Right lobe of liver (tissue), 6 donors: Measurements from ENCODE around the gene MAGEB2. TPM values are rescaled to one million over a fixed set of nuclear protein-coding genes. Genes with fewer than 3 reads are reported as not detected.
A peak's percentile ranks its signal among the peaks of the same experiment; 100 is the strongest.

Source experiments
- ATAC-seq, 4 donors: fragments of 200-7000 bp; cut with Tn5 transposase; one replicate each; pipeline ENCODE4 v1.9.1; 2020; ENCODE audit warnings: mild to moderate bottlenecking in 4 of 4, moderate library complexity in 4 of 4
- DNase-seq, 3 donors: peaks; one replicate each; pipeline ENCODE4 v3.0.0-alpha.2; 2020
- H3K27ac ChIP-seq, 3 donors: fragments of 200-600 bp; one replicate each; pipeline ENCODE4 v1.8.0; 2022
- H3K27me3 ChIP-seq, 2 donors: fragments of 200-600 bp; one replicate each; pipeline ENCODE4 v1.8.0; 2022
- H3K36me3 ChIP-seq, 4 donors: fragments of 200-600 bp; sonication (generic) in 1 of 4; one replicate each; pipeline versions ENCODE4 v1.5.1 to v1.8.0; 2017 to 2022; ENCODE audit warnings: control low read depth in 1 of 4
- H3K4me1 ChIP-seq, 4 donors: fragments of 200-600 bp; sonication (generic) in 1 of 4; one replicate each; pipeline versions ENCODE4 v1.5.1 to v1.8.0; 2017 to 2022; ENCODE audit warnings: control low read depth in 1 of 4
- H3K4me3 ChIP-seq, 3 donors: fragments of 200-600 bp; one replicate each; pipeline ENCODE4 v1.8.0; 2022
- H3K9me3 ChIP-seq, 4 donors: fragments of 200-600 bp; sonication (generic) in 1 of 4; one replicate each; pipeline versions ENCODE4 v1.5.1 to v1.8.0; 2017 to 2022; ENCODE audit warnings: control low read depth in 1 of 4
- CTCF ChIP-seq, 4 donors: fragments of 200-600 bp in 3 of 4; fragments of 450-650 bp in 1 of 4; IDR thresholded peaks; one replicate each; pipeline versions ENCODE4 v1.5.1 to v1.8.0; 2016 to 2022; ENCODE audit warnings: antibody characterized with exemption in 4 of 4, mild to moderate bottlenecking in 2 of 4
- POLR2A ChIP-seq: fragments of 450-650 bp; IDR thresholded peaks from one replicate; pipeline ENCODE4 v1.6.1; 2017; ENCODE audit warnings: antibody characterized with exemption, mild to moderate bottlenecking
- WGBS: methylation state at CpG from one replicate; pipeline ENCODE4 v1.1.6; 2018; ENCODE audit warnings: low coverage, low lambda C conversion rate; ENCODE audit not compliant: insufficient coverage; ENCODE audit errors: missing lambda C conversion rate; 5-methylcytosine and 5-hydroxymethylcytosine counted together
- intact Hi-C, 2 donors: fragments of 100-400 bp; cut with DNase I; formaldehyde crosslinking; loops; one replicate each; pipeline versions ENCODE4 v1.11.2 to v1.14.1; 2022
- total RNA-seq, 6 experiments: library from RNA; depleted of rRNA in 2 of 6; stranded (reverse); fragments of >200 nt in 2 of 6; fragmentation: NEBNext Ultra II Directional in 3 of 6; extraction: Animal tissue kit (Norgen Biotek cat#: 25700) in 3 of 6; gene quantifications; one replicate each; pipeline versions ENCODE4 v1.1.0 to v1.2.4, GENCODE V29; 2016 to 2023
- donor health status: DM: no; HTN: yes; CAD: no.
- donor health status: DM: no; HTN: no; CAD: no.
- donor health status: DM: no; HTN: no; CAD: no.
- donor health status: DM: no; HTN: yes; CAD: no.
- donor health status: DM: no; HTN: yes; CAD: no.

Gene MAGEB2
- total RNA-seq, 6 experiments from 2014 or later = not detected

GRCh38 chrX:30241724-30242415, 26.5 kb downstream of the MAGEB2 start, which contains the start of gene MAGEB4:
Gene MAGEB4, plus strand, starts transcription at chrX:30242000. Its CDS starts 136 bp downstream, at chrX:30242136.
- H3K4me3 ChIP-seq = no peak within 1 kb of the TSS
- no peaks in the 10 kb centered on the region for H3K36me3 ChIP-seq
- no peak for TF ChIP-seq CTCF (IDR thresholded peaks at IDR 0.05)
- no peak for TF ChIP-seq POLR2A
- no peak within 1 kb of the TSS for H3K27ac ChIP-seq
- H3K4me1 ChIP-seq = no peaks in the 10 kb centered on the region
- DNase-seq = no peak
- no peaks in the 10 kb centered on the region for H3K27me3 ChIP-seq
- WGBS = 78% methylated on average over 7 of the region's 10 CpGs
- H3K9me3 ChIP-seq = no peaks in the 10 kb centered on the region
- ATAC-seq = no peak
- intact Hi-C loops = no loop called here

GRCh38 chrX:30246769-30247489, 31.6 kb downstream of the MAGEB2 start, which contains the start of gene MAGEB1:
Gene MAGEB1, plus strand, starts transcription at chrX:30247146. Its CDS starts 3,348 bp downstream, at chrX:30250494.
- DNase-seq (no peak), ATAC-seq (peak in 1 of 4 donors; percentile 14)
- WGBS = 64% methylated on average over 4 of the region's 38 CpGs
- Histone ChIP-seq H3K4me3 (no peak within 1 kb of the TSS), H3K27ac (no peak within 1 kb of the TSS), H3K36me3 (no peaks in the 10 kb centered on the region), H3K4me1 (no peaks in the 10 kb centered on the region), H3K27me3 (no peaks in the 10 kb centered on the region), H3K9me3 (no peaks in the 10 kb centered on the region)
- intact Hi-C loops = no loop called here
- TF ChIP-seq POLR2A (no peak), CTCF (IDR thresholded peaks at IDR 0.05) (no peak)

- no peaks in the 10 kb centered on the region for H3K4me1 ChIP-seq
- no peak overlapping the region for H3K27ac ChIP-seq
- WGBS = 31% methylated on average over 4 of the region's 4 CpGs
- ATAC-seq (no peak), DNase-seq (no peak)
- H3K4me3 ChIP-seq = no peak overlapping the region
- intact Hi-C loops = no loop called here
- H3K36me3 ChIP-seq = no peaks in the 10 kb centered on the region
- no peaks in the 10 kb centered on the region for H3K27me3 ChIP-seq
- no peaks in the 10 kb centered on the region for H3K9me3 ChIP-seq
- no peak for TF ChIP-seq CTCF (IDR thresholded peaks at IDR 0.05)
- TF ChIP-seq POLR2A = no peak
Observed at GRCh38 chrX:30248854-30249253, 33.5 kb downstream of the MAGEB2 start.

- no peaks in the 10 kb centered on the region for H3K27me3 ChIP-seq
- H3K27ac ChIP-seq = no peak overlapping the region
- ATAC-seq = no peak
- no peak for TF ChIP-seq POLR2A
- no peak for TF ChIP-seq CTCF (IDR thresholded peaks at IDR 0.05)
- 86% methylated on average over 1 of the region's 1 CpG for WGBS
- no peaks in the 10 kb centered on the region for H3K36me3 ChIP-seq
- DNase-seq = no peak
- intact Hi-C loops = no loop called here
- H3K9me3 ChIP-seq = no peaks in the 10 kb centered on the region
- H3K4me3 ChIP-seq = no peak overlapping the region
- no peaks in the 10 kb centered on the region for H3K4me1 ChIP-seq
Observed at GRCh38 chrX:30253257-30253656, 37.9 kb downstream of the MAGEB2 start.
